Measurements from ENCODE around the gene C2orf49.

DNA sequence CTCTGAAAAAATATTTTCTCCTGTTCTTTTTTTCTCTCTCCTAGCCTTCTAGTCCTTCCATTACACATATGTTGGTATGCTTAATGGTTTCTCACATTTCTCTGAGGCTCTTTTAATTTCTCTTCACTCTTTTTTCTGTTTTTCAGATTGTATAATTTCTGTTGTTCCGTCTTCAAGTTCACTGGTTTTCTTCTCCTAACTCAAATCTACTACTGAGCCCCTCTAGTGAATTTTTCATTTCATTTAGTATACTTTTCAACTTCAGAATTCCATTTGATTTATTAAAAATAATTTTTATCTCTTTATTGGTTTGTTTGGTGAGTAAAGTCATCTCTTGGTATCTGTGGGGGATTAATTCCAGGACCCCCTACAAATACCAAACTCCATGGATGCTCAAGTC is 19.8 kb downstream of the C2orf49 start:
- TF ChIP-seq POLR2A (IDR thresholded peaks at IDR 0.05; ENCODE audit: low read depth, low read length) (no peak), TAF1 (IDR thresholded peaks at IDR 0.05; ENCODE audit: borderline replicate concordance, low read depth, low read length) (no peak), POLR2AphosphoS5 (IDR thresholded peaks at IDR 0.05; ENCODE audit: low read depth, low read length) (no peak)

All from GM12892 (cell line).